Upper lobe of left lung (tissue), 4 donors: Measurements from ENCODE around the gene MGMT.

ENCODE experiments used
- POLR2AphosphoS5 ChIP-seq, 2 donors: sonication (generic); formaldehyde crosslinking; IDR thresholded peaks; one replicate each; pipeline ENCODE4 v1.5.1; 2017; ENCODE audit warnings: antibody characterized with exemption in 2 of 2
- TF ChIP-seq, protein P1 (sequence below), 6 experiments: fragments of 450-650 bp in 4 of 6; fragments of 200-600 bp in 2 of 6; sonication (generic) in 2 of 6; IDR thresholded peaks; one replicate each; pipeline ENCODE4 v1.5.1; 2016 to 2019; ENCODE audit warnings: antibody characterized with exemption in 6 of 6

DNA sequence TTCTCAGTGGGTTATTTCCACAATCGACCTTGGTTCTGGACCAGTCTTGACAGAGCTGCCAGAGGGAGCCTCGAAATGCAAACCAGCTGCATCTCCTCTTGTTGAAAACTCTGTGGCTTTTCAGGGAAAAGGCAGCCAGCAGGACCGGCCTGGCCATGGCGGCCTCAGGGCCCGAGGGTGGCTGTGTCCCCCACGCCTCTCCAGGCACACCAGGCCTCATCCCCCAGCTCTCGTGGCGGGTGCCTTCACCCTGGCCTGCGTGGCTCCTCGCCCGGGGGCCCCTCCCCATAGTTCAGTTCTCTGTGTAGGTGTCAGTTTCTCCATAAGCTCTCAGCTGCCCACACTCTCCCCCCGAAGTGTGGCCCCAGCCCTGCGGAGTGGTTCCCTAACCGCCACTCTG, 63.5 kb downstream of the MGMT start:
- TF ChIP-seq, protein P1, sequence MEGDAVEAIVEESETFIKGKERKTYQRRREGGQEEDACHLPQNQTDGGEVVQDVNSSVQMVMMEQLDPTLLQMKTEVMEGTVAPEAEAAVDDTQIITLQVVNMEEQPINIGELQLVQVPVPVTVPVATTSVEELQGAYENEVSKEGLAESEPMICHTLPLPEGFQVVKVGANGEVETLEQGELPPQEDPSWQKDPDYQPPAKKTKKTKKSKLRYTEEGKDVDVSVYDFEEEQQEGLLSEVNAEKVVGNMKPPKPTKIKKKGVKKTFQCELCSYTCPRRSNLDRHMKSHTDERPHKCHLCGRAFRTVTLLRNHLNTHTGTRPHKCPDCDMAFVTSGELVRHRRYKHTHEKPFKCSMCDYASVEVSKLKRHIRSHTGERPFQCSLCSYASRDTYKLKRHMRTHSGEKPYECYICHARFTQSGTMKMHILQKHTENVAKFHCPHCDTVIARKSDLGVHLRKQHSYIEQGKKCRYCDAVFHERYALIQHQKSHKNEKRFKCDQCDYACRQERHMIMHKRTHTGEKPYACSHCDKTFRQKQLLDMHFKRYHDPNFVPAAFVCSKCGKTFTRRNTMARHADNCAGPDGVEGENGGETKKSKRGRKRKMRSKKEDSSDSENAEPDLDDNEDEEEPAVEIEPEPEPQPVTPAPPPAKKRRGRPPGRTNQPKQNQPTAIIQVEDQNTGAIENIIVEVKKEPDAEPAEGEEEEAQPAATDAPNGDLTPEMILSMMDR (IDR thresholded peaks at IDR 0.05) = no peak
- no peak for TF ChIP-seq POLR2AphosphoS5 (IDR thresholded peaks at IDR 0.05)
